ENCODE results near the gene APBB2. TPM values are rescaled to one million over a fixed set of nuclear protein-coding genes. Genes with fewer than 3 reads are reported as not detected.

Gene APBB2
- total and polyA plus RNA-seq, 2 of the 8 experiments (the other 6 are each of a cell fraction or from before 2014, with no cell fraction given): 58.7 to 59.4 TPM

DNA sequence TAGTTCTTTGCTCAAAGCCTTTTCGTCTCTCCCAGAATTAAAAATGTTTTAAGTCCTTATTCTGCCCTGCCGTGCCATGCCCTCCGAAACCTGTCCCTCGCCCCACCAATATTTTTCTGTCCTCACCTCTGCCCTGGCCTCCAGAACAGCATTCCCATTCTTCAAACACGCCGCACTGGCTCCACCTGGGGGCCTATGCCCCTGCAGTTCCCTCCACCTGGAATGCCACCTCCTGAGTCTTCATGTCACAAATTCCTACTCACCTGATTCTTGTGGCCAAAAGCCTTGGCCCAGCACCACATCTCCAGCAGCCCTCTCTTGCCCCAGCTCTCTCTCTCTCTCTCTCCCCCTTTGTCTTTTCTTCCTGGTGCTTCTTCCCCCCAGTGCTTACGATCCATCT lies 91.6 kb downstream of the APBB2 start:
- Histone ChIP-seq H3K18ac (ENCODE audit: extremely low read depth, low read length) (no peak overlapping the region), H3K79me1 (ENCODE audit: low read depth, low read length) (no peaks in the 10 kb centered on the region), H3K14ac (ENCODE audit: insufficient read length) (no peak overlapping the region), H3K4me2 (ENCODE audit: insufficient read depth in 1 of 2, low read depth in 2 of 2, low read length in 2 of 2) (no peak overlapping the region), H3K23me2 (ENCODE audit: low read depth, low read length) (no peaks in the 10 kb centered on the region), H3K79me2 (ENCODE audit: control insufficient read depth in 1 of 2, insufficient read depth in 2 of 2, low read length in 2 of 2) (peaks cover 0 to 2% of the 10 kb centered on the region in 2 experiments; a peak in 3 of 4 replicates), H3K27me3 (replicated peaks in 1 of 4; ENCODE audit: control insufficient read depth in 3 of 4, extremely low read depth in 1 of 4, insufficient read depth in 3 of 4, low read length in 3 of 4) (no peaks in the 10 kb centered on the region), H3K4ac (replicated peaks; ENCODE audit: insufficient read length, low read depth, low read length) (no peak overlapping the region), H3K27ac (ENCODE audit: low read depth, low read length) (no peak overlapping the region), H3K9ac (replicated peaks in 1 of 4; ENCODE audit: extremely low read depth in 1 of 4, low read depth in 3 of 4, low read length in 3 of 4) (no peak overlapping the region), H3K36me3 (ENCODE audit: control insufficient read depth in 2 of 4, insufficient read depth in 4 of 4, low read length in 3 of 4) (no peaks in the 10 kb centered on the region), H3K23ac (ENCODE audit: insufficient read length) (no peak overlapping the region), H3K9me3 (ENCODE audit: insufficient read depth in 2 of 2, low read depth in 1 of 2, low read length in 1 of 2) (no peaks in the 10 kb centered on the region), H2AFZ (ENCODE audit: low read length) (no peak overlapping the region), H3K4me1 (replicated peaks in 1 of 4; ENCODE audit: control insufficient read depth in 3 of 4, insufficient read depth in 4 of 4, low read length in 3 of 4) (peaks cover 0 to 10% (median 4%) of the 10 kb centered on the region in 4 experiments; a peak in 5 of 7 replicates), H4K8ac (ENCODE audit: extremely low read depth, insufficient read depth, low read length) (no peak overlapping the region), H4K91ac (replicated peaks; ENCODE audit: insufficient read length, low read length) (no peak overlapping the region), H2BK15ac (ENCODE audit: low read length) (no peak overlapping the region), H2BK12ac (ENCODE audit: low read depth, low read length) (peak overlapping the region; percentile 70; the same call in 1 of the 2 replicates), H2BK5ac (ENCODE audit: low read depth, low read length) (peak overlapping the region; percentile 28; the same call in 1 of the 2 replicates), H2AK5ac (ENCODE audit: low read depth, low read length) (peak overlapping the region; percentile 88; the same call in 1 of the 2 replicates), H3K4me3 (ENCODE audit: extremely low read depth in 1 of 4, insufficient read depth in 2 of 4, low read depth in 3 of 4, low read length in 4 of 4) (no peak overlapping the region), H2BK120ac (replicated peaks; ENCODE audit: low read depth, low read length) (no peak overlapping the region), H4K20me1 (replicated peaks in 1 of 2; ENCODE audit: control insufficient read depth in 1 of 2, insufficient read depth in 2 of 2, low read length in 2 of 2) (no peaks in the 10 kb centered on the region), H4K5ac (ENCODE audit: insufficient read length, low read depth, low read length) (no peak overlapping the region), H3K56ac (replicated peaks; ENCODE audit: insufficient read length, low read depth, low read length) (no peak overlapping the region), H2BK20ac (ENCODE audit: low read length) (no peak overlapping the region)
- WGBS, 2 experiments (ENCODE audit: extremely low coverage in 1 of 2, insufficient coverage in 1 of 2, insufficient read length in 1 of 2, insufficient replicate concordance in 2 of 2, low coverage in 1 of 2, low lambda C conversion rate in 2 of 2, missing lambda C conversion rate in 1 of 2): 75% methylated on average over 7 of the region's 7 CpGs; no CpG with 5 or more reads in 1 of the 2 experiments
- CTCF ChIA-PET (ENCODE audit: partially characterized antibody): interaction anchor here (0.8 to 3.2 kb wide), 16 partner anchors 10 to 191 kb away, joined by 3 to 15 read pairs (median 6); no protein-coding TSS in a partner anchor
- peak in 1 of 2 experiments; percentile 33 for DNase-seq (ENCODE audit: low read depth in 1 of 2, low spot score in 2 of 2)
- TF ChIP-seq, protein P1, sequence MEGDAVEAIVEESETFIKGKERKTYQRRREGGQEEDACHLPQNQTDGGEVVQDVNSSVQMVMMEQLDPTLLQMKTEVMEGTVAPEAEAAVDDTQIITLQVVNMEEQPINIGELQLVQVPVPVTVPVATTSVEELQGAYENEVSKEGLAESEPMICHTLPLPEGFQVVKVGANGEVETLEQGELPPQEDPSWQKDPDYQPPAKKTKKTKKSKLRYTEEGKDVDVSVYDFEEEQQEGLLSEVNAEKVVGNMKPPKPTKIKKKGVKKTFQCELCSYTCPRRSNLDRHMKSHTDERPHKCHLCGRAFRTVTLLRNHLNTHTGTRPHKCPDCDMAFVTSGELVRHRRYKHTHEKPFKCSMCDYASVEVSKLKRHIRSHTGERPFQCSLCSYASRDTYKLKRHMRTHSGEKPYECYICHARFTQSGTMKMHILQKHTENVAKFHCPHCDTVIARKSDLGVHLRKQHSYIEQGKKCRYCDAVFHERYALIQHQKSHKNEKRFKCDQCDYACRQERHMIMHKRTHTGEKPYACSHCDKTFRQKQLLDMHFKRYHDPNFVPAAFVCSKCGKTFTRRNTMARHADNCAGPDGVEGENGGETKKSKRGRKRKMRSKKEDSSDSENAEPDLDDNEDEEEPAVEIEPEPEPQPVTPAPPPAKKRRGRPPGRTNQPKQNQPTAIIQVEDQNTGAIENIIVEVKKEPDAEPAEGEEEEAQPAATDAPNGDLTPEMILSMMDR (IDR thresholded peaks at IDR 0.05; ENCODE audit: control extremely low read depth in 1 of 3, insufficient read depth in 1 of 3, low read depth in 1 of 3, low read length in 3 of 3): peak; percentile 47 to 58 (median 51)
- TF ChIP-seq TEAD4 (IDR thresholded peaks at IDR 0.05; ENCODE audit: low read depth, low read length) (peak; percentile 83), CREB1 (IDR thresholded peaks at IDR 0.05) (no peak), BCL11A (IDR thresholded peaks at IDR 0.05; ENCODE audit: low read depth in 2 of 2, low read length in 2 of 2) (no peak), RAD21 (IDR thresholded peaks at IDR 0.05 in 1 of 2, conservative IDR thresholded peaks at IDR 0.05 in 1 of 2; ENCODE audit: low read depth in 2 of 2, low read length in 2 of 2) (peak; percentile 68 to 74), SP1 (IDR thresholded peaks at IDR 0.05; ENCODE audit: low read depth, low read length) (no peak)
- POLR2A ChIA-PET (ENCODE audit: partially characterized antibody): interaction anchor here (4.0 kb wide), 1 partner anchor 12 kb away, joined by 23 read pairs; no protein-coding TSS in a partner anchor
- no peak for FAIRE-seq

Data from H1 (cell line).